HG03103 (cell line): ENCODE results near the gene R3HDM2.

Experiments
- ATAC-seq: cut with Tn5 transposase; IDR thresholded peaks from one replicate; pipeline ENCODE4 v1.9.1; 2021; ENCODE audit warnings: low read depth; ENCODE audit not compliant: unreplicated experiment

Gene R3HDM2

DNA sequence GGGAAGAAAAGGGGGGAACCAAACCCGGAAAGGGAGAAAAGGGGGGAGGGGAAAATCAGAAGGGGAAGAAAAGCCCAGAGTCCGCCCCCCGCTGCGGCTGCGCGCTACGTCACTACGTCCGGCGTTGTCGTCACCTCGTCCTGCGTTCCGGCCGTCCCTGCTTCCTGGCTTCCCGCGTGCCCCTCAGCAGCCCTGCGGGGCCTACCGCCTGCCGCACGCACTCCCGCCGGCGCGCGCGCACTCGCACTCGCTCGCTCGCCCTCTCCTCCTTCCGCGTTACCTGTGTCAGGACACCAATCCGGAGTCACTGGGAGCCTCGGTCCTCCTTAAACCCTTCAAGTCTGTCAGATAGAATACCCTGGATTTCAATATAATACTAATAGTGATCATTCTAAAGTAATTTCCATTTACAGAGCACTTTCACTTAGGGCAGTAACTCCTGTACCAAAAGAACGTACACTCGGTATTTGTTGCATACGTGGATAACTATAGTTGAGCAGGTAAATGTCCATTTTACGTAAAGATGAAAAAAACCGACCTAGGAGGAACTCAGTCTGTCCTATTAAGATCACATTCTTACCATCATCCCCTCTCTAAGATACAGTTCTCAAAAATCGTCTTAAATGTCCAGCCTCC lies at the start of gene R3HDM2:
Gene R3HDM2 (minus strand): TSS at position 113 of the 636 bp plus-strand sequence. CDS start 120,615 bp downstream, outside the sequence.
- peak; percentile 93 for ATAC-seq

DNA sequence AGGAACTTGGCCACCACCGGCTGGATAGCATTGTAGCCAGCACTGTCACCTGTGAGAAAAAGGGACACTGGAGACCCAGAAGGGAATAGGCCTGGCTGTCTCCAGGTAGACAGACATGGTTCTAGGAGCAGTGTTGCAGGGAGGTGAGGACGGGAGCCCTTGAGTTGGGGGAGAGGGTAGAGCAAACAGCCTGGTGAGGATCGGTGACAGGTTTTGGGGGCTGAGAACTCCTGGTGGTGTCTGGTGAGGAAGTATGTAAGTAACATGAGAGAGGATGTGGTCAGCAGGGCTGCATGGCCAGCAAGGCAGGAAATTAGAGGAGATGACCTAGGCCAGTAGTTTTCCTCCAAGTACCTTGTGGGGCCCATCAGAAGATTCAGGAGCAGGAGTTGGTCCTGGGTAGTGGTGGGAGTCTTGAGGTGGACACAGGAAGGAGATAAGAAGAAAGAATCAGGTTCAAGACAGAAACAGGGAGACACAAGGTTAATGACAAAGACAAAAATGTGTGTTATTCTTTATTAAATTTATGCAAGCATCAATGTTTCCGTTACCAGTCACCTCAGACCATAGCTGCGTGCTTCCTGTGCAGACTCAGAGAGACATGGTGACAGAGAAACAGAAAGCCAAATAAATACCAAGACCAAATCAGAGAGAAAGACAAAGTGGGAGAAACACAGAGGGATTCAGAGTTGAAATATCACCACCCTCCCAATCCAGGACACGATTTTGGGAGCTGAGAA lies 48.7 kb upstream of the R3HDM2 start, which contains the start of gene ARHGAP9:
Gene ARHGAP9 (minus strand): TSS at position 491 of the 740 bp plus-strand sequence. CDS start 460 bp downstream, at position 31.
- no peak for ATAC-seq

DNA sequence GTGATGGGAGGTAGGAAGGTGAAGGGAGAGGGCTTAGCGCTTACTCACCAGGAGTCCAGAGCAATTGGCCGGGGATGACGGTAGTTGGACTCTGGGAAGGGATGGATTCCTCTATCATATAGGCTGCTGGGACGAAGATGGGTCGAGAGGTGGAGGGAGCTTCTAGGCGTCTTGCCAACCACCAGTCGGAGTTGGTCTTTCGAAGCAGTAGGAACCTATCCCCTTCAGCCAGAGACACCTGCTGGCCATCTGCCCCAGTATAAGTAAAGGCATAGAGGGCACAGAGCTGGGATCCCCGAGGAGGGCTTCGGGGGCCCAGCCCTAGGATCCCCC lies 48.2 kb upstream of the R3HDM2 start:
- no peak for ATAC-seq

DNA sequence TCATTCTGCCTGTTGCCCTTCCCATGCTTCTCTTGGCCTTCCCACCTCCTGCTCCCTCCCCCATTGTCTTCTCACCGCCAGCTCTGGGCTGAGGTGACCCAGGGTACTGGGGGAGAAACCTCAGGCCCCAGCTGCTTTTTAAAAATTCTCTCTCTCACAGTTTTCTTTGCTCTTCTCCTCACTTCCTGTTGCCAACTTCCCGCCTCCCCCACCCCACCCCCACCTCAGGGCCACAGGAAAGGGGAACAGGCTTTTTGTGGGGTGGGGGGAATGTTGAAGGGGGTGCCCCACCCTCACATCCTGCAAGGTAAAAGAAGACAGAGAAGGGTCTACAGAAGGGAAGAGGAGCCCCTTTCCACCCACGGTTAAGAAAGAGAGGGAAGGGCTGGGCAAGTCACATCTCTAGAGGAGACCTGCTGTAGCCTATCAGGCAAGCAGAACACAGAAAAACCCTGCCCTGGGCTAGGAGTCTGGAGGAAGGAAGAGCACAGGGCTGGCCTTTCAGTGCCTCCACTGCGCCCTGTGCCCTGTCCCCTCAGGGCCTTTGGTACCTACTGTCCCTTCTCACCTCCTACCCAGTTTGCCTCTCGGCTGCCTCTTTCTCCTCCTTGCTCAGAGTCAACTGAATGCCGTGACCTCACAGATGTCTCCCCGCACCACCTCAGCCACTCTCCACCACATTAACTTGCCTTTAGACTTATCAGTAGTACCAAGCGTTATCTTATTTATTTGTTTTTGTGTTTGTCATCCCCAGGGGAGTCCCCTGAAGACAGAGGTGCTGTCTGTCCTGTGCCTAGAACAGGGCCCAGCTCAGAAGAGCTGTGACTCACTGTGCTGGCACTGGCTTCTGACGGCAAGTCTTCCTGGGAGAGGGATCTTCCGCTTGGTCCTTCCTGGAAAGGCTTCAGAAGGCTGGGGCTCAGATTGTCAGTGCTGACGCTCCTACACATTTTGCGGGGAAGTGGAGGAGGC lies 47.2 kb upstream of the R3HDM2 start:
- ATAC-seq = no peak

DNA sequence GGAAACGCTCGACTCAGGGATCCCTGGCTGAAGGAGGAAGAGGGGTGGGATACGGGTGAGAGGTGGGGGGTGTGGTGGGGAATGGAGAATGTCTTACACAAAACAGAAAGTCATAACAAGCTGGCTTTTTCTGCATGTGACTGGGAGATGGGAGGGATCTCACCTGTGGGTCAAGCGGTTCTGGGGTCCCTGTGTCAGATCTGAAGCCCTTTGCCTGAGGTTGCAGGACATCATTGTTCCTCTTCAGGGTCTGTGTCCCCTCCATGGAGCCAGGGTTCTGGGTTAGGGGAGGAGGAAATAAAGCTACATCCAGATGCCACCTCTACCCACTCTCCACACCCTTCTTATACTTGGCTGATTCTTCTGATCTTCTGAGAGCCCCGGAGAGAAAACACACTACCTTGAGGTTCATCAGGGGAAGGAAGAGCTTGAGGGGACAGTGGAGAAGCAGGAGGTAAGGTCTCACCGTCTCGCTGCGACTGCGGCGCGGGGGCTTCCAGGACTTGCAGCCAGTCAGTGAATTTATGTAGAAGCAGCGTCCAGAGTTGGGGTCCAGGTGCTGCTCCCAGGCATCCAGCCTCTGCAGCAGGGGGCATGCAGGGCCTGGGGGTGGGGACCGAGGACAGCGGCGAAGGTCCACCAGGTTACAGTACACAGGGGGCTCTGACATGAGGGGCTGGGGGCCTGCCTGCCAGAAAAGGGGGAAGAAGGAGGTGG lies 46.3 kb upstream of the R3HDM2 start:
- ATAC-seq = no peak

DNA sequence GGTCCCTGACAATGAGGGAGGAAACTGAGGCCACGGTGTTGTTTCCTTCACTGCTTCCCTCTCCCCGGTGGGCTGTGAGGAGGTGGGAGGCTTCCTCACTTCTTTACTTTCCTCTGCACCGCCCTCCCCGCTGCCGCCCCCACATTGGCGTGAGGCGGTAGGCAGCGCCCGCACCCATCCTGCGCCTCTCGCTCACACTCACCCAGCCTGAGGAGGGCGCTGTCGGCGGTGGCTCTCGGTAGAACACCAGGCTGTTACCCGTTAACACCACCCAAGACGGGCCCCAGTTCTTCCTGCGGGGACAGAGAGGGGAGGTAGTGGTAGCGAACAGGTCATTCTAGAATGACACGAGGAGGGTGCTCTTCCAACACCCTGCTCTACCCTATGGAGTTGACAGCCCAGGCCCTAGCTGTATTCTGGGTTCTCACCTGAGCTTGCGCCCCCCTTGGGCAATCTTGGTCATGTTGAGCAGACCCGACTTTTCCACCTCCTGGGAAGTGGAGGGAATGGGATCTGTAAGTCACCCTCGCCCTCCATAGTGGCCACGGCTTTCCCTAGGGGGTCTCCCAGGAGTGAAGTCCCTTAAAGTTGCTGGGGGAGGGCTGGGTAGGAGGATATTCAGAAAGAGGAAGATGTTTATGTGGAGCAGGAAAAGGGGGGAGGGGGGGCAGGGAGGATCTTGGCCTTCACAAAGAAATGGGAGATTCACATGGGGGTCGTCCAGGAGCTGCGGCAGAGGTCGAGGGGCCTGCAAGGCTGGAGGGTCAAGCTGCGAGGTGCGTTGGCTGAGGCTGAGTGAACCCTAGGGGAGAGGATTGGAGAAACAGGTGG lies 45.5 kb upstream of the R3HDM2 start:
- ATAC-seq = no peak

DNA sequence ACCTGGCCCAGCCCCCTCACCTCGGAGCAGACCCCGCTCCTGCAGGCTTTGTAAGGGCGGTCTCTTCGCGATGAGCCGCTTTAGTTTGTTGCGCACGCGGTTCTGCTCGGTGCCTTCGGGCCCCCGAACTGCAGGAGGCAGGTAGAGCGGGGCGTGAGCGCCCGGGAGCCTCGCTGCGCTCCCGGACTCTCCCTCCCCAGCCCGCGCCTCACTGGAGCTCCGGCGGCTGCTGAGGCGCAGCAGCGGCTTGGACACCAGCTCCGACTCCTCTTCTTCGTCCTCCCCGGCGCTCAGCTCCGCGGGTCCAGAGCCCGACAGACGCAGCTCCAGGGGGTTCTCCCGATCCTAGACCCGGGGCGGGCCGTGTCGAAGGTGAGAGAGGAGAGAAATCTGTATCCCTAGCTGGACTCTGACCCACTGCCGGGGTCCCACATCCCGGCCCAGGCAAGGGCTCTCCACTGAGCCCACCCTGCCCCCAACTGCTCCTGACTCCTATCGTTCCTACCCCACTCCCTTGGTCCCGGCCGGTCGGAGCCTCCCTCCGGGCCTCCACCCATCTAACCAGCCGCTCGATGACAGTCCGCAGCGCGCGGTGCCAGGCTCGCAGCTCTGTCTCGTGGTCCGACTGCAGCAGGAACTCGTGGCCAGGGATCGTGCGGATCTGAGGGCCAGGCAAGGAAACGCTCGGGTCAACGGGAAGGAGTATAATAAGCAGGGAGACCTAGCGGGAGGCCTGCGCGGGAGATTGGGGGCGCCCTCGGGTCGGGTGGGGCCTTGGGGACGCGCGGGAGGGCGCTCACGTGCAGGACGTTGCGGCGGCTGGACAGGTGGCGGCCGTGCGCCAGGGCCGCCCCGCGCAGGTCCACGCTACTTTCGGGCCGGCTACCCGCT lies 44.7 kb upstream of the R3HDM2 start:
- ATAC-seq = no peak

DNA sequence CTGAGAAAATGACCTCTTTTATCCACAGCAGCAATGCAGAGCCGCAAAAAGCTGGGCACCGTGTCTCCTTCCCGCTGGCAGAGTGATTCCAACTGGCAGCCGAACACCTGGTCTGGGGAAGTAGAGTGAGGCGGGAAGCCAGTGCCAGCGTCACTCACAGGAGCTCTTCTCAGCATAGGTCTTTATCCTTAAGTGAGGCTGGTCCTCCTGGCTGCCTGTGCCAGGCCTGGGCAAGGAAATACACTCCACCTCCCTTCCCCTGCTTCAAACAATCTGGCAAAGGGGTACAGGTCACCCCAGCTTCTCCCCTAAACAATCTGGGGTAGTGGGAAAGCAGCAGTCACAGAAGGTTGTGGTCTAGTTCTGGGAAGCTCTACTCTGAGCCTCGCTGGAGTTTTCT lies 44.0 kb upstream of the R3HDM2 start:
- no peak for ATAC-seq

DNA sequence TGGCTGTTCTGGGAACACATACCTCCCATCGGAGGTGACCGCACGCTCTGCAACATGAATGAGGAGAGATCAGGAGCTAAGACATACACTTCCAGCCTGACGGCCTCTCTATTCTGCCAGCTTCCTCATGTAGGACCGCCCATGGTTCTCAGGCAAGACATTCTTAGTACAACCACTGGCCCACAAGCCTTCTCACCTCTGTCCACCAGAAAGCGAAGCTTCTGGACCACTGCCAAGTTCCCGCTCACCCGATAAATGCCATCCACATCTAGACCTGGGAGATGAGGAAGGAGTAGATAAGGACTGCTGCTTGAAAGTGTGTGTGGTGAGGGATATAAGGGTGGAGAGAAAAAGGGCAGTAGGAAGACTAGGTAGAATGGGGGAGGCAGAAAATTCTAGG lies 43.6 kb upstream of the R3HDM2 start:
- ATAC-seq = no peak

DNA sequence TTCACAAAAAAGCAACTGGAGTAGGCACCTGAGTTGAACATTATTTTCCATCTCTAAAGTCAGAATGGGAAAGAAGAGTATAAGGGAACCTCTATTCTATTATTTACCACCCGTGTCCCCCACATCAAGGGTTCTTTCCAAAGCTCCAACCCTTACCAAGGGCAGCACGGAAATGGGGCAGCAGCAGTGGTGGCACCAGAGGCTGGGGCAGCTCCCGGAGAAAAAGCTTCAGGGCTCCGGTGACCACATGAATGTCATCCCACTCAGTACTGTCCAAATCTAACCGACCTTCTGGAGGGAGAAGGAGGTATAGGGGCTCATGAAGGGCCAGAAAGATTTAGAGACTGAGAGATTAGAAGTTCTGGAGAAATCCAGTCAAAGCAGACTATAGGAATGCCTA lies 43.0 kb upstream of the R3HDM2 start:
- ATAC-seq = no peak

DNA sequence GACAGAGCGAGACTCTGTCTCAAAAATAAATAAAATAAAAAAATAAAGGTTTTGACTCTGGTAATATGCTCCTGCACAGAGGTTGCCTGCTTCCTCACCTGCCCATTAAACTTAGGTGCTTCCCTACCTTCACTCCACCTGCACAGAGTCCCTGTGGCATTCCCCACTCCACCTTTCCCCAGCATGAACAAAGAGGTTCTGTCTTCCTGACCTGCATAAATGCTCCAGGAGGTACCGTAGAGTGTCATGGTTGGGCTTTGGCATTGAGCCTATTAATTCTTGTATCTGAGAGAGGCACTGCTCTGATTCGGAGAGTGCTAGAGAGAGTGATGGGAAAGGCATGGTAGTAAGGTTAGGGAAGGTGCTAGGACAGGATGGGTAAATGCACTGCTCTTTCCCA lies 42.5 kb upstream of the R3HDM2 start:
- ATAC-seq = no peak

DNA sequence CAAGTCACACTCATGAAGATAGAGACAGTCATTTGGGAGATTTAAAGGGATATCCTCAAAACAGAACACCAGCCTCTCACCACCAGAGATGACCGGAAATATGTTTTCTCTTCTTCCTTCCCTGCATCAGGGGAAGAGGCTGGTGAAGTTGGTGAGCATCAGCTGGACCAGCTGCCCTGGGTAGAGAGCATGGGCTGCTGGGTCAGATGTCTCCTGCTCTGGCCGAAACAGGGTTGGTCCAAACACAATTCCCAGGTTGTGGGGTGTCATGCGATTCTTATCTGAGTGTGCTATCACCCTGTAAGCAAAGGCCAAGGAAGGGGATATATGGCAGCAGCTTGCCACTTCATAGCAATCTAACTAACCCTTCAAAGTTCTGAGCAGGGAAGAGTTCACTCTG lies 41.5 kb upstream of the R3HDM2 start:
- ATAC-seq = no peak

DNA sequence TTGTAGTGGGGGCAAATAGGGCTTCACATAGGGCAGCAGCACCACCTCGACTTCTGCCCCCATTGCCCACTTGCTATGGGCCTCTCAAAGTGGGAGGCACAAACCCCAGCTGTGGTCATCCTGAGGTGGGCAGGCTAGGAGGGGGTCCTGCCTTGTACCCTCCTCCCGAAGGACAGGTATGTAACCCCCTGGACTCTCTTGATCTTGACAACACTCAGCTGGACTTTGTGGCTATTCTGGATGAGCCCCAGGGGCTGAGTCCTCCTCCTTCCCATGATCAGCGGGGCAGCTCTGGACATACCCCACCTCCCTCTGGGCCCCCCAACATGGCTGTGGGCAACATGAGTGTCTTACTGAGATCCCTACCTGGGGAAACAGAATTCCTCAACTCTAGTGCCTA lies 40.8 kb upstream of the R3HDM2 start:
- ATAC-seq = no peak

DNA sequence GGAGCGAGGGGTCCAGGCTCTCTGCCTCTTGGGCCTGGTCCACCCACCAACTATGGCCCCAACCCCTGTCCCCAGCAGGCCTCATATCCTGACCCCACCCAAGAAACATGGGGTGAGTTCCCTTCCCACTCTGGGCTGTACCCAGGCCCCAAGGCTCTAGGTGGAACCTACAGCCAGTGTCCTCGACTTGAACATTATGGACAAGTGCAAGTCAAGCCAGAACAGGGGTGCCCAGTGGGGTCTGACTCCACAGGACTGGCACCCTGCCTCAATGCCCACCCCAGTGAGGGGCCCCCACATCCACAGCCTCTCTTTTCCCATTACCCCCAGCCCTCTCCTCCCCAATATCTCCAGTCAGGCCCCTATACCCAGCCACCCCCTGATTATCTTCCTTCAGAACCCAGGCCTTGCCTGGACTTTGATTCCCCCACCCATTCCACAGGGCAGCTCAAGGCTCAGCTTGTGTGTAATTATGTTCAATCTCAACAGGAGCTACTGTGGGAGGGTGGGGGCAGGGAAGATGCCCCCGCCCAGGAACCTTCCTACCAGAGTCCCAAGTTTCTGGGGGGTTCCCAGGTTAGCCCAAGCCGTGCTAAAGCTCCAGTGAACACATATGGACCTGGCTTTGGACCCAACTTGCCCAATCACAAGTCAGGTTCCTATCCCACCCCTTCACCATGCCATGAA lies 40.3 kb upstream of the R3HDM2 start:
- no peak for ATAC-seq

DNA sequence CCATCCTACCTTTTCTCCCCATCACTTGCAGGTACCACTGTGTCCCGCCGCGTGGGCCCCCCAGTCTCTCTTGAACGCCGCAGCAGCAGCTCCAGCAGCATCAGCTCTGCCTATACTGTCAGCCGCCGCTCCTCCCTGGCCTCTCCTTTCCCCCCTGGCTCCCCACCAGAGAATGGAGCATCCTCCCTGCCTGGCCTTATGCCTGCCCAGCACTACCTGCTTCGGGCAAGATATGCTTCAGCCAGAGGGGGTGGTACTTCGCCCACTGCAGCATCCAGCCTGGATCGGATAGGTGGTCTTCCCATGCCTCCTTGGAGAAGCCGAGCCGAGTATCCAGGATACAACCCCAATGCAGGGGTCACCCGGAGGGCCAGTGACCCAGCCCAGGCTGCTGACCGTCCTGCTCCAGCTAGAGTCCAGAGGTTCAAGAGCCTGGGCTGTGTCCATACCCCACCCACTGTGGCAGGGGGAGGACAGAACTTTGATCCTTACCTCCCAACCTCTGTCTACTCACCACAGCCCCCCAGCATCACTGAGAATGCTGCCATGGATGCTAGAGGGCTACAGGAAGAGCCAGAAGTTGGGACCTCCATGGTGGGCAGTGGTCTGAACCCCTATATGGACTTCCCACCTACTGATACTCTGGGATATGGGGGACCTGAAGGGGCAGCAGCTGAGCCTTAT lies 39.6 kb upstream of the R3HDM2 start:
- no peak for ATAC-seq

DNA sequence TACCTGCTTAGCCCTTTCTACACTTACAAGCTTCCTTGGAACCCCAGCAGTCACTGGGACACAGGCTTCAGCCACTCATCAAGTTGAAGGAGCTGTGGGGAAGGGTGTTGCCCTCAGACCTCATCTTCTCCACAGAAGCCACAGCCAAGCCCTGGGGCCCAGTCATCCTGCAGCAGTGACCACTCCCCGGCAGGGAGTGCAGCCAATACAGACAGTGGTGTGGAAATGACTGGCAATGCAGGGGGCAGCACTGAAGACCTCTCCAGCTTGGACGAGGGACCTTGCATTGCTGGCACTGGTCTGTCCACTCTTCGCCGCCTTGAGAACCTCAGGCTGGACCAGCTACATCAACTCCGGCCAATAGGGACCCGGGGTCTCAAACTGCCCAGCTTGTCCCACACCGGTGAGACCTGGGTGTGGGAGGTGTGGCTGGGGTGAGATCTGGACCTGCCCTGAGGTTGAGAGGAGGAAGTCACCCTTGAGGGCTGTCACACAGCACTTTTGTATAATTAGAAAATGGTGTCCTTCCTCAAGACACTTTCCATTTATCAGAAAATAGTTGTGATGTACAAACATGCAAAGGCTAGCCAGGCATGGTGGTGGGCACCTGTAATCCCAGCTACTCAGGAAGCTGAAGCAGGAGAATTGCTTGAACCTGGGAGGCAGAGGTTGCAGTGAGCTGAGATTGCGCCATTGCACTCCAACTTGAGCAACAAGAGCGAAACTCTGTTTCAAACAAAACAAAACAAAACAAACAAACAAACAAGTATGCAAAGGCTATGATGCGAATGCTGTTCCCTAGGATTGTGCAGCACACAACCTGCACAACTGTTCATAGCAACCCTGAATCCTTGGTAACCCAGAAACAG lies 38.7 kb upstream of the R3HDM2 start:
- no peak for ATAC-seq

DNA sequence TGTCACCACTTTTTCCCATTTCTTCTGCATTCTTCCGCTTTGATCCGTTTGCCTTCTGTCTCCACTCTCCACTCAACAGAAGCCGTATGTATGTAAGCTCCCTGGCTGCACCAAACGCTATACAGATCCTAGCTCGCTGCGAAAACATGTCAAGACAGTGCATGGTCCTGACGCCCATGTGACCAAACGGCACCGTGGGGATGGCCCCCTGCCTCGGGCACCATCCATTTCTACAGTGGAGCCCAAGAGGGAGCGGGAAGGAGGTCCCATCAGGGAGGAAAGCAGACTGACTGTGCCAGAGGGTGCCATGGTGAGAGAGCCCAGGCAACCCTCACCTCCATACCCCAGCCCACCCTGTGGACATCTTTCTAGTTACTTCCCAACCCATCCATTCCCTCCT lies 37.1 kb upstream of the R3HDM2 start:
- no peak for ATAC-seq
